WI38 (cell line): ENCODE results near the gene TAF6.

ENCODE experiments used
- H3K4me3 ChIP-seq: 2 replicates; pipeline ENCODE4 v1.5.1; 2011; ENCODE audit warnings: low read depth, mild to moderate bottlenecking, control low read depth, low read length
- TF ChIP-seq, protein P1 (sequence below): IDR thresholded peaks from 2 replicates; pipeline ENCODE4 v1.5.1; 2012; ENCODE audit warnings: low read depth, mild to moderate bottlenecking, control low read depth, low read length

TAF6 gene

DNA sequence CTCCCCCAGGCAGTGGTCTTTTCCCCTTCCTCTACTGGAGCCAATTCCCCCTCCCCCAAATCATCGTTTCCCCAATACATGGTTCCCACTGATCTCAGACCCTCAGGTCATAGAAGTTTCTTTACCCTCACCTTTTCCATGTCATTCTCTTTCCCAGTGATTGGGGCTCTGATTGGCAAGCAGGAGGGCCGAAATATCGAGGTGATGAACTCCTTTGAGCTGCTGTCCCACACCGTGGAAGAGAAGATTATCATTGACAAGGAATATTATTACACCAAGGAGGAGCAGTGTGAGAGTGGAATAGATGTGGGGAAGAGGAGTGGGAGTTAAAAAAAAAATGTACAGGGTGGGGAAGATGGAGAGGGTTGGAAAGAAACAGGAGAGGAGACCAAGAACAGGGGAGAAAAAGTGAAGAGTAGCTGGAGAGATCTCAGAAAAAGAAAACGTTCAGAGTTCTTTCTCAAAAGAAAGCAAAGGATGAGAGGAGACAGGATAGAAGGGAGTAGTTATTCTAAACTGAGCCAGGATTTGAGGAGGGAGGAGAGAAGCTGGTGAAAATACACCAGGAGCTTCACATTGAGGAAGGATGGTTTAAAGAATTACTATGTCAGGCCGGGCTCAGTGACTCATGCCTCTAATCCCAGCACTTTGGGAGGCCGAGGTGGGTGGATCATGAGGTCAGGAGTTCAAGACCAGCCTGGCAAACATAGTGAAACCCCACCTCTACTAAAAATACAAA, 29.5 kb downstream of the TAF6 start:
- H3K4me3 ChIP-seq = peak overlapping the region; percentile 76
- TF ChIP-seq, protein P1, sequence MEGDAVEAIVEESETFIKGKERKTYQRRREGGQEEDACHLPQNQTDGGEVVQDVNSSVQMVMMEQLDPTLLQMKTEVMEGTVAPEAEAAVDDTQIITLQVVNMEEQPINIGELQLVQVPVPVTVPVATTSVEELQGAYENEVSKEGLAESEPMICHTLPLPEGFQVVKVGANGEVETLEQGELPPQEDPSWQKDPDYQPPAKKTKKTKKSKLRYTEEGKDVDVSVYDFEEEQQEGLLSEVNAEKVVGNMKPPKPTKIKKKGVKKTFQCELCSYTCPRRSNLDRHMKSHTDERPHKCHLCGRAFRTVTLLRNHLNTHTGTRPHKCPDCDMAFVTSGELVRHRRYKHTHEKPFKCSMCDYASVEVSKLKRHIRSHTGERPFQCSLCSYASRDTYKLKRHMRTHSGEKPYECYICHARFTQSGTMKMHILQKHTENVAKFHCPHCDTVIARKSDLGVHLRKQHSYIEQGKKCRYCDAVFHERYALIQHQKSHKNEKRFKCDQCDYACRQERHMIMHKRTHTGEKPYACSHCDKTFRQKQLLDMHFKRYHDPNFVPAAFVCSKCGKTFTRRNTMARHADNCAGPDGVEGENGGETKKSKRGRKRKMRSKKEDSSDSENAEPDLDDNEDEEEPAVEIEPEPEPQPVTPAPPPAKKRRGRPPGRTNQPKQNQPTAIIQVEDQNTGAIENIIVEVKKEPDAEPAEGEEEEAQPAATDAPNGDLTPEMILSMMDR = no peak

DNA sequence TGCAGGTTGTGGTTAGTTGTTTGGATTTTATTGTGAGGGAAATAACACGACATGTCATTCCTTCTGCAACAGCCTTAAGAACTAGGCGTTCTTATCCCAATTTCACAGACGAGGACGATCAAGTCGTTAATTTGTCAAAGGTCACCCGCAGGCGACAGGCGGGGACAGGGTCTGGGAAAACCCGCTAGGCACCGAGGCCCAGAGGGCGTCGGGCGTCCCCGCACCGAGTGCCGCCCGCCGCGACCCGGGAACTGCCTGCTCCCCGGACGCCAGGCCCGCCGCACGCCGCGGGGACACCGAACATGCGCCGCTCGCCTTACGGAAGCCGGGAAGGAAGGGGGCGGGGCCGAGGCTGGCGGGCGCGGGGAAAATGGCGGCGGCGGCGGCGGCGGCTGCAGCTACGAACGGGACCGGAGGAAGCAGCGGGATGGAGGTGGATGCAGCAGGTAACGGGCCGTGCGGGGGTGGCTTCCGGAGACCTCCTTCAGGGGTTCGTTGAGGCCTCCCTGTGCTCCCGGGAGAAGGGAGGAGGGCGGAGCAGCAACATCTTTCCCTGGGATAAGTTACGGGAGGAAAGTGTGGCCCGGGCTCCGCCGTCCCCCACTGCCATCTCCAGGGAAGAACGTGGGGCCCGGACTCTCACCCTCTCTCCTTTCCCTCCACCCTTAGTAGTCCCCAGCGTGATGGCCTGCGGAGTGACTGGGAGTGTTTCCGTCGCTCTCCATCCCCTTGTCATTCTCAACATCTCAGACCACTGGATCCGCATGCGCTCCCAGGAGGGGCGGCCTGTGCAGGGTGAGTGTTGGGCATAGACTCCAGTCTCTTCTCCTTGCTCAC, 30.3 kb downstream of the TAF6 start, which contains the start of gene COPS6:
Gene COPS6 (plus strand): TSS at position 349 of the 837 bp plus-strand sequence. CDS start 22 bp downstream, at position 371.
- TF ChIP-seq, protein P1 = no peak
- H3K4me3 ChIP-seq = peak within 1 kb of the TSS; percentile 76

DNA sequence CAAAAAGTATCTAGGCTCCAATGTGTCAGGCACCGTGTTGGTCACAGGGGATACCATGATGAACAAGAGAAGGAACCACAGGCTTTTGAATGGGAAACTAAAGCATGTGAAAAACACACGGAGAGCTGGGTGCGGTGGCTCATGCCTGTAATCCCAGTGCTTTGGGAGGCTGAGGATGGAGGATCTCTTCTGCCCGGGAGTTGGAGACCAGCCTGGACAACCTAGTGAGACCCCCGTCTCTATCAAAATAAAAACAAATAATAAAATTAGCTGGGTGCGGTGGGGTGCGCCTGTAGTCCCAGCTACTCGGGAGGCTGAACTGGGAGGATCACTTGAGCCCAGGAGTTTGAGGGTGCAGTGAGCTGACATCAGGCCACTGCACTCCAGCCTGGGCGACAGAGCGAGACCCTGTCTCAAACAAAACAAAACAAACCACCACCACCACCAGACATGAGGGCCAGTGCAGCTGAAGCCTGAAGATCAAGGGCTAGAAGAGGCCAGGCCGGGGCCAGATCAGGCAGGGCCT, 31.0 kb downstream of the TAF6 start:
- peak overlapping the region; percentile 76 for H3K4me3 ChIP-seq
- TF ChIP-seq, protein P1 = no peak

DNA sequence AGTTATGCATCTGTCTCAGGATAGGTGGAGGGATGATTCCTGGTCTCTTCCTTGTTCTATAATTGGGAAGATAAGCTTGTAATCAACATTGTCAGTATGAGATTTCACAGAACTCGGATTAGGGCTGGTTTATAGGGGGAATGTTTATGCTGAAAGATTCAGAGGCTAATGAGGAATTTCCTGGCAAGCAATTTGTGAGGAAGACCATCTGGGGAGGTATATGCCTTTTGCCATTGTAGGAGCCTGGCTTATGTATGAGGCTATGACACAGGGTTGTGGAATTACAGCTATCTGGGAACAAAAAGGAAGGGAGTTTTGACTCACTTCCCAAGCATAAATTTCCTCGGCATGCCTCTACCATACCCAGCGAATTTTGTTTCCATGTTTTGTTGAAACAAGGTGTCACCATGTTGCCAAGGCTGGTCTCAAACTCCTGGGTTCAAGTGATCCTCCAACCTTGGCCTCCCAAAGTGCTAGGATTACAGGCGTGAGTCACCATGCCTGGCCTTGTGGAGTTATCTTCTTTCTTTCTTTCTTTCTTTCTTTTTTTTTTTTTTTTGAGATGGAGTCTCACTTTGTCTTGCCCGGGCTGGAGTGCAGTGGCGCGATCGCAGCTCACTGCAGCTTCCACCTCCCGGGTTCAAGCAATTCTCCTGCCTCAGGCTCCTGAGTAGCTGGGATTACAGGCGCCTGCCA, 32.0 kb downstream of the TAF6 start:
- H3K4me3 ChIP-seq = no peak overlapping the region
- TF ChIP-seq, protein P1 = no peak

DNA sequence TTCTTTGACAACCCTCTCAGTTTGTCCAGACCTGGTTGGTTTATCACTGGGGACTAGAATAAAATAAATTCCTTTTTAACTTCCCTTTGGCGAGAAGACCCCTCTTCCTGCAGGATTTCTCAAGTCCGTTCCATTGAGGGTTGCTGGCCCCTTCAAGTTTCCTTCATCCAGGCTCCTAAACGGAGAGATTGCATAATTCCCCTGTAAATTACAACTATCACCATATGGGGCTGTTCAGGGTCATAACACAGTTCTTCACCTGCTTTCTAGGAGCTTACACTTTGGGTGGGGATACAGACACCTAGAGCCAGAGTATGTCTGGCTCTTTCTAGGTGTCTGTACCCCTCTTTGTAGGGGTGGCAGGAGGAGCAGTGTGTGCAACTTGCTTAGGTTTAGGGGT, 33.6 kb downstream of the TAF6 start:
- TF ChIP-seq, protein P1 = no peak
- H3K4me3 ChIP-seq = no peak overlapping the region

DNA sequence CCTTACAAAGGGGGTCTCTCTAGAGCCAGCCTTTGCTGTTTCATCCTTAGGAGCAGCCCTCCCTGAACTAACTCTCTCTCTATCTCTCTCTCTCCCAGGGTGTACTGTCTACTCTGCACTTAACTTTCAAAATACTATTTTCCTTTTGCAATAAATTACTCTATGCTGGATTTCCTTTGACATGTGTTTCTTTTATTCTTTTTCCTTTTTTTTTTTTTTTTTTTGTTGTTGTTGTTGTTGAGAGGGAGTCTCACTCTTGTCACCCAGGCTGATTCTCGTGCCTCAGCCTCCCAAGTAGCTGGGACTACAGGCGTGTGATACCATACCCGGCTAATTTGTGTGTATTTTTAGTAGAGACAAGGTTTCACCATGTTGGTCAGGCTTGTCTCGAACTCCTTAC, 36.2 kb downstream of the TAF6 start:
- no peak overlapping the region for H3K4me3 ChIP-seq
- TF ChIP-seq, protein P1 = no peak
